Chondrocyte (in vitro differentiated cells): ENCODE data around the gene LRRC70. TPM values are rescaled to one million over a fixed set of nuclear protein-coding genes. Genes with fewer than 3 reads are reported as not detected.

ENCODE experiments used
- DNase-seq: peaks from one replicate; pipeline ENCODE4 v3.0.0; 2021; ENCODE audit warnings: mixed read lengths, low spot score
- H3K27ac Mint-ChIP-seq: one replicate; pipeline ENCODE4 v1.8.0; 2021; ENCODE audit warnings: mild to moderate bottlenecking, moderate library complexity, mixed read lengths; ENCODE audit not compliant: unreplicated experiment
- H3K27me3 Mint-ChIP-seq: 2 replicates; pipeline ENCODE4 v1.8.0; 2021; ENCODE audit warnings: low read depth, mixed read lengths
- H3K36me3 Mint-ChIP-seq: 2 replicates; pipeline ENCODE4 v1.8.0; 2021; ENCODE audit warnings: low read depth, mixed read lengths
- H3K4me1 Mint-ChIP-seq: 2 replicates; pipeline ENCODE4 v1.8.0; 2021; ENCODE audit warnings: low read depth, mild to moderate bottlenecking, mixed read lengths
- H3K4me3 Mint-ChIP-seq: one replicate; pipeline ENCODE4 v1.8.0; 2021; ENCODE audit warnings: mild to moderate bottlenecking, moderate library complexity, mixed read lengths; ENCODE audit not compliant: unreplicated experiment
- H3K9me3 Mint-ChIP-seq: 2 replicates; pipeline ENCODE4 v1.8.0; 2021; ENCODE audit warnings: low read depth, mixed read lengths
- total RNA-seq: library from RNA; stranded (reverse); gene quantifications from 3 replicates; pipeline ENCODE4 v1.2.1, GENCODE V29; 2021
- TF ChIP-seq, protein P1 (sequence below): fragments of 200-600 bp; sonication (generic); IDR thresholded peaks from 2 replicates; pipeline ENCODE4 v1.5.0; 2021; ENCODE audit warnings: antibody characterized with exemption, mild to moderate bottlenecking, moderate library complexity

LRRC70 gene
- total RNA-seq, 1 donor from 2014 or later: 0.20 TPM

DNA sequence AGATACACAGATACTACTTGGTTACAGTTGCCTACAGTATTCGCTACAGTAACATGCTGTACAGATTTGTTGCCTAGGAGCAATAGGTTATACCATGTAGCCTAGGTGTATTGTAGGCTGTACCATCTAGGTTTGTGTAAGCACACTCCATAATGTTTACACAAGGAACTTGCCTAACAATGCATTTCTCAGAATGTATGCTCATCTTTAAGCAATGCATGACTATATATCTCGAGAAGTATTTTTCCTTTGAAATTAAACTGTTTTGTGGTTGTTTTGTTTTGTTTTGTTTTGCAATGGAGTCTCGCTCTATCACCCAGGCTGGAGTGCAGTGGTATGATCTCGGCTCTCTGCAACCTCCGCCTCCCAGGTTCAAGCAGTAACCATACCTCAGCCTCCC, 25.3 kb downstream of the LRRC70 start:
- Mint-ChIP-seq H3K36me3 (peaks cover 6% of the 10 kb centered on the region), H3K27ac (no peak overlapping the region), H3K4me3 (no peak overlapping the region), H3K27me3 (no peaks in the 10 kb centered on the region), H3K9me3 (no peaks in the 10 kb centered on the region), H3K4me1 (peaks cover 5% of the 10 kb centered on the region)
- no peak for DNase-seq
- TF ChIP-seq, protein P1, sequence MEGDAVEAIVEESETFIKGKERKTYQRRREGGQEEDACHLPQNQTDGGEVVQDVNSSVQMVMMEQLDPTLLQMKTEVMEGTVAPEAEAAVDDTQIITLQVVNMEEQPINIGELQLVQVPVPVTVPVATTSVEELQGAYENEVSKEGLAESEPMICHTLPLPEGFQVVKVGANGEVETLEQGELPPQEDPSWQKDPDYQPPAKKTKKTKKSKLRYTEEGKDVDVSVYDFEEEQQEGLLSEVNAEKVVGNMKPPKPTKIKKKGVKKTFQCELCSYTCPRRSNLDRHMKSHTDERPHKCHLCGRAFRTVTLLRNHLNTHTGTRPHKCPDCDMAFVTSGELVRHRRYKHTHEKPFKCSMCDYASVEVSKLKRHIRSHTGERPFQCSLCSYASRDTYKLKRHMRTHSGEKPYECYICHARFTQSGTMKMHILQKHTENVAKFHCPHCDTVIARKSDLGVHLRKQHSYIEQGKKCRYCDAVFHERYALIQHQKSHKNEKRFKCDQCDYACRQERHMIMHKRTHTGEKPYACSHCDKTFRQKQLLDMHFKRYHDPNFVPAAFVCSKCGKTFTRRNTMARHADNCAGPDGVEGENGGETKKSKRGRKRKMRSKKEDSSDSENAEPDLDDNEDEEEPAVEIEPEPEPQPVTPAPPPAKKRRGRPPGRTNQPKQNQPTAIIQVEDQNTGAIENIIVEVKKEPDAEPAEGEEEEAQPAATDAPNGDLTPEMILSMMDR: no peak

DNA sequence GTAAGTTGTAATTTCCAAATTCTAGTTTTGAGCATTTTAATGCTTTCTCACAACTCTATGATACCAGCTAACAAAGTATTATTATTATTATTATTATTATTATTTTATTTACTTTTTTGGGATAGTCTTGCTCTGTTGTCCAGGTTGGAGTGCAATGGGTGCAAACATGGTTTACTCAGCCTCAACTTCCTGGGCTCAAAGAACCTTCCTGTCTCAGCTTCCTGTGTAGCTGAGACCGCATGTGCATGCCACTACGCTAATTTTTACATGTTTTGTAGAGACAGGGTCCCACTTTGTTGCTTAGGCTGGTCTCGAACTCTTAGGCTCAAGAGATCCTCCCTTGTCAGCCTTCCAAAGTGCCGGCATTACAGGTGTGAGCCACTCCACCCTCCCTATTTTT, 27.0 kb downstream of the LRRC70 start:
- Mint-ChIP-seq H3K9me3 (no peaks in the 10 kb centered on the region), H3K4me3 (no peak overlapping the region), H3K27ac (no peak overlapping the region), H3K27me3 (no peaks in the 10 kb centered on the region), H3K36me3 (peaks cover 7% of the 10 kb centered on the region), H3K4me1 (peaks cover 5% of the 10 kb centered on the region)
- no peak for DNase-seq
- TF ChIP-seq, protein P1: no peak

DNA sequence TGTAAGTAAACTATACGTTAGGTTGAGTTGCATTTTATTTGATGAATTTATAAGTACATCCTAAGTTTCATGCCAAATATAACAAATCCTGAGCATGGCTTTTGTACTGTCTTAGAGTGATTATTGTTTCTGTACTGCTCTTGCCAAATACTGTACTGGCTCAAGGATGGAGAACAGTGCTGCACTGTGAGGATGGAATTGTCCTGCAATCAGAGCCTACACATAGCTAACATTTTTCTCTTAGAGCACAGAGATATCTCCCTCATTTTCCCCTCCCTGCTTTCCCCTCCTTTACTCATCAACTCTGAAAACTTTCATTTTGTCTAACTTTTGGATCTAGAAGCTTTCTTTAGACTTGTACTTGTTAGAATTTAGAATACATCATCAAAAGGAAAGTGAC, 28.3 kb downstream of the LRRC70 start:
- no peak for DNase-seq
- TF ChIP-seq, protein P1: no peak
- H3K27ac Mint-ChIP-seq: no peak overlapping the region

DNA sequence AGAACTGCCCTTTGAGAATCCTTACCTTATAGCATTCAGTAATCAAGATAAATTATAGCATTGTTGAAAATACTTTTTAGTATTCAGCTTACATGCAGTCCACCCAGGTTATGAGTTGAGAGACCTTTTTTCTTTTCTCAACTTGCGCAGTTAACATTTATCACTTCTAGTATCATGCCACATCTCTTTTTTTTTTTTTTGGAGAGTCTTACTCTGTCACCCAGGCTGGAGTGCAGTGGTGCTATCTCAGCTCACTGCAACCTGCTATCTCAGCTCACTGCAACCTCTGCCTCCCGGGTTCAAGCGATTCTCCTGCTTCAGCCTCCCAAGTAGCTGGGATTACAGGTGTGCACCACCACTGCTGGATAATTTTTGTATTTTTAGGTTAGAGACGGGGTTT, 29.0 kb downstream of the LRRC70 start:
- TF ChIP-seq, protein P1: no peak
- peaks cover 5% of the 10 kb centered on the region for H3K4me1 Mint-ChIP-seq
- DNase-seq: no peak
- no peaks in the 10 kb centered on the region for H3K9me3 Mint-ChIP-seq
- no peak overlapping the region for H3K27ac Mint-ChIP-seq
- no peaks in the 10 kb centered on the region for H3K27me3 Mint-ChIP-seq
- peaks cover 7% of the 10 kb centered on the region for H3K36me3 Mint-ChIP-seq
- no peak overlapping the region for H3K4me3 Mint-ChIP-seq

More for the DNA sequence above, 28.3 kb downstream of the LRRC70 start:
- H3K9me3 Mint-ChIP-seq: no peaks in the 10 kb centered on the region
- H3K36me3 Mint-ChIP-seq: peaks cover 7% of the 10 kb centered on the region
- no peaks in the 10 kb centered on the region for H3K27me3 Mint-ChIP-seq
- H3K4me1 Mint-ChIP-seq: peaks cover 5% of the 10 kb centered on the region
- no peak overlapping the region for H3K4me3 Mint-ChIP-seq

DNA sequence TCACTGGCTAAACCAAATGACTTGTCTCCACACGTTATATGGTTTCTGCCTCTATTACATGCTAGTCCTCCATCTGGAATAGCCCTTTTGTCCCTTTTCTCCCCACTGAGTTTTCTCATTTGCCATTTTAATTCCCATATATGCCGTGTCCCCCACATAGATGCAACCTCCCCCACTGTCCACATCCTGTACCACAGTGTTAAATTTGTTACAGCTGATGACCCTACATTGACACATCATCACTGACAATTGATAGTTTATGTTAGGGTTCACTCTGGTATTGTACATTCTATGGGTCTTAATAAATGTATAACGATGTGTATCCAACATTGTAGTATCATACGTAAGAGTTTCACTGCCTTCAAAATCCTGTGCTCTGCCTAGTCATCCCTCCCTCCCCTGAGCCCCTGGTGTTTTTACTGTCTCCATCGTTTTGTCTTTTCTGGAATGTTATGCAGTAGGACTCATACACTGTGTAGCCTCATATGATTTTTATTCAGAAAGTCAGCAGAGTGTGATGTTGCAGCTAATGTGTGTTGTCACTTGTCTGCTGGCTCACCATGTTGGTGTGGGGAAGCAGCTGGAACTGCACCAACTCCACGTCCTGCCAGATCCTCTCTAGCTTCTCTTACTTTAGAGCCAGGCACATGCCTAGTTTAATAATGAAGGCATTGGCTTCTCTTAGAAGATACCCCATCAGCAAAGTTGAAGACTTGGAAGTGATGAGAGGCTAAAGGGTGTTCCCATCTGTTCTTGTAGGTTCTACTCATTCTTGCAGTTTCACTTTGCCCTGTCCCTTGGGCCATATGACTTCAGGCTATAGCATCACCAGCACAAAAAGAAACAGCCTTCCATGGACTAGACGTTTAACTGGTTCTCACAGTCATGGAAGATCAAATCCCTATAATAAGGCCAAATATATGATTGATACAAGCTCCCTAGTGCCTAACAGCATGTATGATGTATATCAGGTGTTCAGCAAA, 30.2 kb downstream of the LRRC70 start:
- H3K27me3 Mint-ChIP-seq: no peaks in the 10 kb centered on the region
- H3K4me1 Mint-ChIP-seq: peaks cover 5% of the 10 kb centered on the region
- no peaks in the 10 kb centered on the region for H3K9me3 Mint-ChIP-seq
- TF ChIP-seq, protein P1: no peak
- H3K27ac Mint-ChIP-seq: no peak overlapping the region
- no peak for DNase-seq
- no peak overlapping the region for H3K4me3 Mint-ChIP-seq
- peaks cover 8% of the 10 kb centered on the region for H3K36me3 Mint-ChIP-seq
